GM15510 (cell line): Measurements from ENCODE around the gene BTBD18.

Source experiments
- POLR2A ChIP-seq: IDR thresholded peaks from 3 replicates; pipeline ENCODE4 v1.6.1; 2011; ENCODE audit warnings: borderline replicate concordance; ENCODE audit not compliant: insufficient read length; ENCODE audit errors: extremely low read depth

BTBD18 gene

DNA sequence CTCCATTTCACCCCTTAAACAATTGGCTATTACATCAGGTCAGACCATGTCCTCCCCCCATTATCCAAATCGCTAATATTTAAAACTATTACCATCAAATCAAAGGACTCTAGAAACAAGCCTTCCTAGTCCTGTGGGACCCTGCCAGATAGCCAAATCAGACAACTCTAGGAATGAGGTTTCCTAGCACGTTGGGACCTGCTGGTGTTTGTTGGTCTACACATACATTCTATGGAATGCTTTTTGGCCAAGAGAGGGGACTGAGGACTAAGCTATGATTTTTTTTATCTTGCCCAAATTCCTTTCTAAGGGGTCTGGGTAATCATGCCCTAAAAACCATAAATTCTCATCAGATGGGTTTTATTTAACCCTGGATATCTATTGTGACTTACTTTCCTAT is 24.4 kb downstream of the BTBD18 start:
- TF ChIP-seq POLR2A = no peak

GRCh38 chr11:57713835-57714234 is 37.8 kb downstream of the BTBD18 start:
- no peak for TF ChIP-seq POLR2A

- TF ChIP-seq POLR2A = peak; percentile 61
Observed at GRCh38 chr11:57712256-57713150, 39.1 kb downstream of the BTBD18 start, which contains the start of gene TMX2. Gene TMX2 (plus strand): TSS chr11:57712593. CDS start chr11:57712619, 26 bp downstream.

DNA sequence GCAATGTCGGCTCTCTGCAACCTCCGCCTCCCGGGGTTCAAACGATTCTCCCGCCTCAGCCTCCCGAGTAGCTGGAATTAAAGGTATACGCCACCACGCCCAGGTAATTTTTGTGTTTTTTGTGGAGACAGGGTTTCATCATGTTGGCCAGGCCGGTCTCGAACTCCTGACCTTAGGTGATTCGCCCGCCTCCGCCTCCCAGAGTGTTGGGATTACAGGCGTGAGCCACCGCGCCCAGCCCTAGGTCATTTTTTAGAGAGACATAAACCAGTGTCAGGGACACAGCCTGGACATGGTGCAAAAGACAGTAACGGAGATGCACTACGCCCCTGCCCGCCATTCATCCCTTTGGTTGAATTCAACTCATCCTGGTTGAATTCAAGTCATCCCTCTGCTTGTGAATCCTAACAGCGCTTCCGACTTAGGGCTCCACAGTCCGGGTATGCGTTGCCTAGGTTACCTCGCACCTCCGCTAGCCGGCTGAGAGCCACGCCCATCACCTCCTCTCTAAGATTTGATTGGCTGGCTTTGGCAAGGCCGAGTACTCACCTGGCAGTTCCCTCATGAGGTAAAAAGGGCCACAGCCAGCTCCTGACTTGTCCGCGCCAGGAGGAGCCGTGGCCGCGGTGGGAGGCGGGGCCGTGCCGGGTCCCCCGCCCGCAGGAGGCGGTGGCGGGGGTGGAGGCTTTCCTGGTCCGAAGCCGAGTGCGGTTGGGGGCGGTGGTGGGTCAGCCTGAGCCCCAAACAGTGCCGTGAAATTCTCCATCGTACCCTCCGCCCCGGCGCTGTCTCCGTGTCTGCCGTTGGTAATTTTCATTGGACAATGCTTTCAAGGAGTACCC is 40.0 kb downstream of the BTBD18 start, which contains the start of gene MED19:
TSS of gene MED19 (minus strand) at position 802 of the 842 bp plus-strand sequence. CDS start at position 766, 36 bp downstream.
- TF ChIP-seq POLR2A = peak; percentile 36

DNA sequence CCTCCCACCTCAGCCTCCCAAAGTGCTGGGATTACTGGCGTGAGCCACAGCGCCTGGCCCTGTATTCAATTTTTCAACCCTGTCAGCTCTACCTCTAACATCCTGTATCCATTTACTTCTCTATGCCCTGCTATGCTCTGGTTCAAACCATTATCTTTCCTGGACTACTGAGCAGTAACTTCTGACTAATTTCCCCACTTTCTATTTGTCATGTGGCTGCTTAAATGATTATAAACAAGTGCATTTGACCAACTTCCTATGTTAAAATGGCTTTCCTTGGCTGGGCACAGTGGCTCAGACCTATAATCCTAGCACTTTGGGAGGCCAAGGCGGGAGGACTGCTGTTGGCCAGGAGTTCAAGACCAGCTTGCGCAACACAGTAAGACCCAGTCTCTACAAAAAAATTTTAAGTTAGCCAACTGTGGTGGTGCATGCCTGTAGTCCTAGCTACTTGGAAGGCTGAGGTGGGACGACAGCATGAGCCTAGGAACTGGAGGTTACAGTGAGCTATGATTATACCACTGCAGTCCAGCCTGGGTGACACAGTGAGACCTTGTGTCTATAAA is 41.7 kb downstream of the BTBD18 start:
- TF ChIP-seq POLR2A = no peak

GRCh38 chr11:57704932-57705331 is 46.7 kb downstream of the BTBD18 start:
- TF ChIP-seq POLR2A = no peak

GRCh38 chr11:57703341-57703740 is 48.3 kb downstream of the BTBD18 start:
- TF ChIP-seq POLR2A = no peak

- TF ChIP-seq POLR2A = no peak
Observed at GRCh38 chr11:57700425-57700824, 51.2 kb downstream of the BTBD18 start.

GRCh38 chr11:57699813-57700212 is 51.8 kb downstream of the BTBD18 start:
- TF ChIP-seq POLR2A = no peak

DNA sequence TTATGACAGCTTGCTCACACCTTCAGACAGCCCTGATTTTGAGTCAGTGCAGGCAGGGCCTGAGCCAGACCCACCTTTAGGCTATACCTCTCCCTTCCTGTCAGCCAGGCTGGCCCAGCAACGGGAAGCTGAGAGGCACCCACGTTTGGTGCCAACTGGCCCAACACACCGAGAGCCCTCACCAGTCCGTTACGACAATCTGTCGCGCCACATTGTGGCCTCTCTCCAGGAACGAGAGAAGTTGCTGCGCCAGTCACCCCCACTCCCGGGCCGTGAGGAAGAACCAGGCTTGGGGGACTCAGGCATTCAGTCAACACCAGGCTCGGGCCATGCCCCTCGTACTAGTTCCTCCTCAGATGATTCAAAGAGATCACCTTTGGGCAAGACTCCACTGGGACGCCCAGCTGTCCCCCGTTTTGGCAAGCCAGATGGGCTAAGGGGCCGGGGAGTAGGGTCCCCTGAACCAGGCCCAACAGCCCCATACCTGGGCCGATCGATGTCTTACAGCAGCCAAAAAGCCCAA is 52.7 kb downstream of the BTBD18 start:
- no peak for TF ChIP-seq POLR2A
